Suppressor macrophage treated with lipopolysaccharide for 1 hour (primary cell): ENCODE measurements around the gene SERPINA4.
"Not testable (repeated sequence)": the region's sequence is repeated elsewhere in the genome, so short reads cannot be mapped to it uniquely, and the experiment has no call there.

Experiments used
- DNase-seq, 3 donors: peaks; one replicate each; pipeline ENCODE4 v3.0.0-alpha.2; 2020 to 2022

The SERPINA4 gene

GRCh38 chr14:94570440-94570839 lies 9.2 kb downstream of the SERPINA4 start:
- no peak for DNase-seq

- no peak for DNase-seq
These were observed 10.2 kb downstream of the SERPINA4 start for GRCh38 chr14:94571395-94571794.

GRCh38 chr14:94571950-94572349 lies 10.7 kb downstream of the SERPINA4 start:
- no peak for DNase-seq

- no peak for DNase-seq
These were observed 11.5 kb downstream of the SERPINA4 start for GRCh38 chr14:94572637-94573303.

GRCh38 chr14:94573475-94574277 lies 12.4 kb downstream of the SERPINA4 start:
- DNase-seq, result no peak

- no peak for DNase-seq
These were observed 13.1 kb downstream of the SERPINA4 start for GRCh38 chr14:94574336-94574735.

- no peak for DNase-seq
These were observed 14.7 kb downstream of the SERPINA4 start for GRCh38 chr14:94575730-94576585.

GRCh38 chr14:94577472-94577871 lies 16.2 kb downstream of the SERPINA4 start:
- not testable (repeated sequence) for DNase-seq

GRCh38 chr14:94578712-94579111 lies 17.5 kb downstream of the SERPINA4 start:
- no peak for DNase-seq

GRCh38 chr14:94581127-94581999 lies 20.1 kb downstream of the SERPINA4 start, which contains the start of gene SERPINA5:
Gene SERPINA5, plus strand, starts transcription at chr14:94581426. Its CDS starts 5,937 bp downstream, at chr14:94587363.
- peak in 1 of 3 donors; percentile 5 for DNase-seq

GRCh38 chr14:94582199-94582750 lies 21.0 kb downstream of the SERPINA4 start:
- no peak for DNase-seq

- no peak for DNase-seq
These were observed 21.6 kb downstream of the SERPINA4 start for GRCh38 chr14:94582851-94583250.

- DNase-seq, result no peak
These were observed 22.3 kb downstream of the SERPINA4 start for GRCh38 chr14:94583557-94583956.

GRCh38 chr14:94584591-94585280 lies 23.5 kb downstream of the SERPINA4 start:
- no peak for DNase-seq

GRCh38 chr14:94586635-94587034 lies 25.4 kb downstream of the SERPINA4 start:
- no peak for DNase-seq

- DNase-seq, result no peak
These were observed 27.1 kb downstream of the SERPINA4 start for GRCh38 chr14:94588311-94588710.

- DNase-seq, result no peak
These were observed 29.8 kb downstream of the SERPINA4 start for GRCh38 chr14:94591073-94591472.

GRCh38 chr14:94591871-94592270 lies 30.6 kb downstream of the SERPINA4 start:
- DNase-seq, result no peak

GRCh38 chr14:94592457-94592856 lies 31.2 kb downstream of the SERPINA4 start:
- DNase-seq, result no peak

- DNase-seq, result no peak
These were observed 32.1 kb downstream of the SERPINA4 start for GRCh38 chr14:94593376-94593748.

- no peak for DNase-seq
These were observed 32.6 kb downstream of the SERPINA4 start for GRCh38 chr14:94593749-94594431.
